GM21528 (cell line): ENCODE results near the gene ADGRV1.

Experiments
- ATAC-seq: cut with Tn5 transposase; IDR thresholded peaks from one replicate; pipeline ENCODE4 v1.9.1; 2021; ENCODE audit warnings: mild to moderate bottlenecking, moderate library complexity; ENCODE audit not compliant: unreplicated experiment, low FRiP score

ADGRV1 gene

DNA sequence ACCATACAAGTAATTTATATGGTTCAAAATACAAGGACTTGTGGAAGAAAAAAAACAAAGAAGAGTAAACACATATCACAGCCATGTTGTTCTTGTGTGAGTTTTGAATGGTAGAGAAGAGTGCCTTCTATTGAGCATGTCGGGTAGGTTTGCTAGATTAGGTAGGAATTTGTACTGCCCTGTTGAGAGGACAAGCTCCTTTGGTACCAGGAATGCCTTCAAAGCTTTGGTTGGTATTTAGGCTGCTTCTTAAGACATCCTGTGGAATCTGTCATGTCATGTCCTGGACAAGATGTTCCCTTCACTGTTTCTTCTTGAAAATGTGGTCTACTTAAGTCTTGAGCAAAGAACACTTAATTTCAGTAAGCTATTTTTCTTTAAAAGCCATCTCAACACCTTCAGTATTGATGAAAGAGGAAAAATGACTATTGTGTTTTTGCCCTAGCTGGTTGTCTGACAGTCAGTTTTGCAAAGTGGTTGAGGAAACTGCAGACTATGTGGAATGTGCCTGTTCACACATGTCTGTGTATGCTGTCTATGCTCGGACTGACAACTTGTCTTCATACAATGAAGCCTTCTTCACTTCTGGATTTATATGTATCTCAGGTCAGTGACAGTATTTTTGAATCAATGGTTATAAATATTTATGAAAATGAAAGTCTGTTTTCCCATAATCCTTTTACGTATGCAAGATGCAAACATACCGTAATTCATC lies 296.9 kb downstream of the ADGRV1 start:
- ATAC-seq: no peak

DNA sequence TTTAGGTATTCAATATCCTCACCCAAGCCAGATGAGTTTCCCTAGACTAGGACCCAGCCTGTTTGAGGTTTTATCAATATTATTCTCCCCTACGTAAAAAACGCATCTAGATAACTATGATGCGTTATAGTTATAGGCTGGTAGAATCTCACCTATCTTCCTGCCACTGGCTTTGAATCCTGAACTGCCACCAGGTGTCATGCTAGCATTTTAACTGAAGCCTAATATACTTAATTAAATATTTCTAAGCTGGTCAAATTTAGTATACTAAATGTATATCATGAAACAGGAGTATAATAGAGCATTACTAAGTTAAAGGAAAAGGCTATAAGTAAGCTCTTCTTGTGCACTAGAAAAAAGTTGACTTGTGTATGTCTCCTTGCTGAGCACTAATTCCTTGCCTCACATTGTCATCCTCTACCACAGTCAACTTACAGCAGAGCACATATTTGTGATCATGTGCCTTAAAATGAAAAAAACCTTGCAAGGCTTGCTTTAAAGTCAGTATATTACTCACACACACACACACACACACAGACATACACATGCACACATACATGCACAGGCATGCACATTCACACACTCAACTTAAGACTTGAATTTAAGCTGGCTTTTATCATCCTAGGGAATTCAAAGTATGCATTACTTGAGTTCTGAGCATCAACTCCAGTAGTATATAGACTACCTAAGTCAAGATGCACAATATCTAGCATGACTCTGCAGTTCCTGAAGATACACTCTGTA lies 303.4 kb downstream of the ADGRV1 start:
- no peak for ATAC-seq

DNA sequence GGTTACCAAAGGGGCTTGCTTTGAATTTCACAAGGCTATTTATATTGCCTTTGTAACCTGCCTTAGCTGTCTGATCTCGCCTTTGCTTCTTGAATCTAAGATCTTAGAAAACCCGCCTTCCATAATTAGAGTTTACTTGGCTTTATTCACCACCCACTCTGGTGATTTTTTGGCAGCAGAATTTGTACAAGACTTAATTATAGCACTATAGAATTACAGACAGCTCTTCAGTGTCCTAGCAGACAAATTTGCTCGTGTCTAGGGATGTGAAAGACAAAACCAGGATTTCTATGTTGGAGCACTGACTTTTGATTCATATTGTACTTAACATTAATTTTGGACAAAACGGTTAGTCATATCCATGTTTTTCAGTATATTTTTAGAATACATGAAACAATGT lies 306.6 kb downstream of the ADGRV1 start:
- no peak for ATAC-seq

DNA sequence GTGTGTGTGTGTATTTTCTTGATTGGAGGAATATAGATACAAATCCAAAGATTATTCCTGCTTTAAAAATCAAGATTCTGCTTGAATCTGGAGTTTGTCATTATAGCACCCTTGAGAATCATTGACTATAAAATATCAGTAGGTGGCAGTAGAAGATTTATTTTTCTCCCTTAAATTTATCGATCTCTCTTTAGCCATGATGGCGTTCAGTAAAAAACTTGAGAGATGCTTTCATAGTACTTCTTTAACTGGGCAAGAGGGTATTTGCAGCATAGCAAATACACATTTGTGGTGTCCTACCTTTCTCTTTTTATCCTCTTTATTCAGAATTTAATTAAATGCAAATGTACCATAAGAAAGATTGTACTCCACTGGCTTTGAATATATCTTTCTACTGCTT lies 307.7 kb downstream of the ADGRV1 start:
- no peak for ATAC-seq

DNA sequence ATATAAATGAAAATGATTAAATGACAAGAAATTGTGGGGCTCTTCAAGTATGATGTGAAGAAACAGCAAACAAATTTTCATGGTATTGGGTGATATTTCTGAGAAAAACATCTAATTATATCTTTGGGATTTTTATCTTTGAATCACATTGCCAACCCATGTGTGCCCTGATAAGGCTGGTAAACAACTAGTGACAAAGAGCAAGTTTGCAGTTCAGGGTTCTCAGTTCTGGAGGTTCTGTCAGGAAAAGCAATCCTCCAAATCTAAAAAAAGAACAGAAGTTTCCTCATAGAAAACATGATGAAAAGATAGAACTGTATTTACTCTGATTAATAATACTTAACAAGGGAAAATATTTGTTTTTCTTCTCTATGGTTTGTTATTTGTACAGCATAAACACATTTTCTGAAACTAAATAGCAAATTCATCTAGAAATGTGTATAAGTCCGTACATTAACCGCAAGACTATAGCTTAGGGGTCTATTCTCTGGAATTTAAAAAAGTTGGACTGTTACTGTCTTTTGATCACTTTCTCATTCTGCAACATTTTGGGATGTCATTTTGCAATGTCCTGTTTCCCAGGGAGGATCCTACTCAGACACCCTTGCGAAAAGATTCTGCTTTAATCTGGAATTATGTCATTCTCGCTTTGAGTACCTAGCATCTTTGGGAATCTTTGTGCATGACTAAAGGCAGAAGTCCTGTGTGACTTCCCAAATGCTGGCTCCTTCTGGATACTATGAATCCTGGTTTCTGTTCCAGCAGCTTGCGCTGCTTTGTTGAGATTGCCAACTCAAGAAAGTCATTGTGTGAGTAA lies 308.5 kb downstream of the ADGRV1 start:
- no peak for ATAC-seq

DNA sequence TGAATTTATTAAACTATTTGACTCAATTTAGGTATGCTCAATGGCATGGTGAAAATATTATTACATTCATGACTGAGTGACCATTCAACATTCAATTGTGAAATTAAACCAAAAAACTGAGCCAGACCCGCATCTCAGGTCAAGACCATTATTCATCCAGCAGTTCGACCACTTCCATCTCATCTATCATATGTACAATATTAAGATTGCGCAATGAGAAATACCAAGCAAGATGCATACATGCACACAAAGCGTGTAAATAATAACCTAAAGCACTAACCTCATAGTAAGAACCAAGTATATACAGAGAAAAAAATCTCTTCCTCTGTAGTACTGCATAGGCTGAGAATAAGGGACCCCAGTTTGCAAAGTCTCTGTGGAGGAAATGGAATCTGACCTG lies 310.2 kb downstream of the ADGRV1 start:
- ATAC-seq: no peak

DNA sequence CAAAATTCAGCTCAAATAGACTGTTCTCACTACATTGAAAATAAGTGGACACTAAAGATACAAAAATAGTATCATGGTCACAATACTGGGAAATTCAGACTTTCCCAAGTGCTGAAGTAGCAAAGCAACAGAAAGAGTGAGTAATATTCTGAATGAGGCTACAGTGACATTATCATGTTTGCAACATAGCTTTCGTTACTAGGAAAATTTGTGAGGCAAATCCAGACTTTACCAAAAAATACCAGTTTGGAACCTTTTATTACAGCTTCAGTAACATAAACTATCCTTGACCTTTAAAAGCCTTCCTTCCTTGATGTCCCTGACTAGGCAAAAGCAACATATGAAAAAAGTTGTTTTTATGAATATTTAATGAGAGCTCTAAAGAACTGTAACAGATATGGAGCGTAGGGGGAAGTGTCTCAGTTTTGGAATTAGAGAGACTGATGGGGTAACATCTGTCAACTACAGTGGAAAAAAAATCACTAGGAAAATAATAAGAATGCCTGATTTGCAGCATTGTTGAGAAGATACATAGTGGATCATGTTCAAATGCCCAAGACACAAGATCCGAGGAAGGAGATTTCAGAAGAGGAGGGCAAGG lies 312.9 kb downstream of the ADGRV1 start:
- no peak for ATAC-seq

DNA sequence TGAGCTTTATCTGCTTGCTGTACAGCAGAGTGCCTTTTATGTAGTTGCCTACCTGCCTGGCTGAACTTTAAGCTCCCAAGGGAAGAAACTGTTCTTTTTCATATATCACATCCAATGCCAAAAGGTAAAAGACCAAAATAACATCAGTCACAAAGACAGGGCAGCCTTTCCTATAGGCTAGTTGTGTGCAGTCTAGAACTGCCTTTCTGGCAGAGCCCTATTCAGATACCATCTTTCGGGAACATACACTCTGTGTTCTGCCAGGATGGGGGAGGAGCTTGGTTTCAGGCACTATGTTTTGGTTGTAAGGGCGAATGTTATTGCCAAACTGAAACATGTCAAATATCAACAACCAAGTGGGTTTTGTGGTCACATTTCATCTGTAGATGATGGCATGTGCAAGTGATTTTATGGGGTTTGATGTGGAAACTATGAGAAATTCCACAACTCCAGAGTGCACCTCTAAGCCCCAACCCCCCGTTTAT lies 314.5 kb downstream of the ADGRV1 start:
- no peak for ATAC-seq

DNA sequence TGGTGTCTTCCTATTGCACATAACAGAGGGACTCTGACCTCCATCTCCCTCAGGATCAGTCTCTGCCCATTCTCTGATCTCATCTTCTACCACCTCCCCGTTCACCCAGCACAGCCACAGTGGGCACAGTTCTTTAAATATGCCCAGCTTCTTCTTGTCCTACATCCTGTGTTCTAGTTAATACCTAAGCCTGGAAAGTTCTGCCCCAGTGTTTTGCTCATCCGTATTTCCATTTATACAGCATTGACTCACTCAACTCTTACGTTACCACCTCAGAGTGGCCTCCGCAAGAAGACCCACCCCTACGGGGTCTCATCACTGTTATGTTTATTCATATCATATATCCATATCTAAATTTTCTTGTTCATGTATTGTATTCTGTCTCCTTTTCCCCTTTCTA lies 315.5 kb downstream of the ADGRV1 start:
- ATAC-seq: no peak

DNA sequence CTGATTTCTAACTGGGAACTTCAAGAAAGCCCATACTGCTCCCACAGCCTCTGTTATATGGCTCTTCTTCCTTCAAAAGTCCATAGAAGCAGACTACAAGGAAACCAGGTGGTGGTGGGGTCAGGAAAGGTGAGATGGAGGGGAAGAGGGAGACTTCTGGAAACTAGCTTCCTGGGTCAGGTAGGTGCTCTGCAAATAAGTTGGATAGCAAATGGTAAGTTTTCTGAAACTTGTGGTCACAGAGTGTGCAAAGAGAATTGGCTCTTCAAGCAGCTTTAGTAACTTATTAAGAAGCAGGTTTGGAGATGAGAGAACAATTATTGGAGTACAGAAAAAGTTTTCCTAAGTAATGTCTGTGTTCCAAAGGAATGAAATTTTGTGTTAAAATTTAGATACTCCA lies 316.9 kb downstream of the ADGRV1 start:
- no peak for ATAC-seq

DNA sequence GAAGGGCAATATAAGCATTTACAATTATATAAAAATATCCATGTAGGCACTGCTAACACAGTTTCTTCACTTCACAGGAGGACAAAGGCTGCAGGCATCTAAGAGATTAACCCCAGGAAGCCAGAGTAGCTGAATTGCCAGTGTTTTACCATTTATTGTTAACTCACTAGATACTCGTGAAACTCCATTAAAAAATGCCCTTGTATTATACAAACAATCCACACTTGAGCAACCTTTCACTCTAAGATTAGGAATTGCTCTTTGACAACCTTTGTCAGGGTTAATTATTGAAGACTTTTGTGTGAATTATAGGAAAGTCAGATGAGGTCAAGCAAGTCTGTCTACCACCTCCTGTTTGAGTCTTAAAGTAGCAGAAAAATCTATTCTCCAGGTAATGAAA lies 317.8 kb downstream of the ADGRV1 start:
- ATAC-seq: no peak

DNA sequence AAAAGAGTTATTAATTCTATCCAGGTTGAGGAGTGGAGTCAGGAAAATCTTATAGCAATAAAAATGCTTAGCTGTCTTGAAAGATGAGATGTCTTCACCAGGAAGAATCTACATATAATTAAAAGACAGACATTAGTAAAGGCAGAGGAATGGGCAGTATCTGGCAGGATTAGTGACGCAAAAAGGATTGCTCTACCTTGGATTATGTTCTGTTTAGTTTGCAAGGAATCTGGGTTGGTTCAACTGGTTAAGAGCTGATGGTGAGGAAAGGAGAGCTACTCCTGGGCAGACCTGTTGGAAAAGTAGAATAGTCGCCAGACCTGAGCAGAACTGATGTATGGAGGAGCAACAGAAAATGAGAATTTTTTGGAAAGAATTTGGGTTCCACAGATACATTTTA lies 318.5 kb downstream of the ADGRV1 start:
- ATAC-seq: no peak

DNA sequence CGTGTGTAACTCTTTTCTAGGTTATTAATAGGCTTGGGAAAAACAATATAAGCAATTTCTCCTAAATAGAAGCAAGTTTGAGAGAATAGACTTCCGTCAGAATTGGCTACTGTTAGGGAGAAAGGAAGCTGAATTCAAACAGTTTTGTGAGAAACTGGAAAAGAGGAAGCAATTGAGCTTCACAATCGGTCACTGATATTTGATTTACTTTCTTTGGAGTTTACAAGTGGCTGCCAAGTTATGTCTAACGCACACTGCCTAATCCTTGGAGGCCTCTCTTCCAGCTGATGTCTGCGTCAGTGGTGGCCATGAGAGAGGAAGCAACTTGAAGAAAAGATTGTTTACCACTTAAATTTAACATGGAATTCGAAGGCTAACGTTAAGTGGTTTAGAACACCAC lies 319.5 kb downstream of the ADGRV1 start:
- no peak for ATAC-seq

DNA sequence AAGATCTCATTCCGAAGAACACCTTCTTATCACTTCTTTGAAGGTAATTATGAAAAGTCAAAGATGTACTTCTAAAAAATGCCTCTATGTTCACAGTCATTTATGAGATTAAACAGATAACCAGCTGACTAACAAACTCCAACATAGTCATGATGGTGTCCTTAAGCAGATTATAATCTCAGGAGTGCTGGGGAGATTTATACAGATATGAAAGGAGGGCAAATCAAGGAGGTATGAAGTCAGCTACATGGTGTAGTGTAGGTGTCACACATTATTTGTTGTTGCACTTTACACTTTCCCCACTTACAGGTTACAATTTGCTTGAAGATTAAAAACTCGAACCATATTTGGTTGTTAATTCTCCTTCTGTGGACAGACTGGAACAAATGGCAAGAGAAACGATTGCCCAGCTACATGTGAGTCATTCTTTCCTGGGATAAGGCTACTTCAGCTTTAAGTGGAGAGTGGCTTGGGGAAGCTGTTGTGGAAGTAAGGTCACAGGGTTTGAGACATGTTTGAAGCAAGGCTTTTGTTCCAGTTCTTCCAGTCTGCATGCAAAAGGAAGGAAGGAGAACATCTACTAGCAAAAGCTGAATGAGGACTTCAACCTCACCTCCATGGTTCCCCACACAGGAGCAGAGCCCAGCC lies 320.1 kb downstream of the ADGRV1 start:
- ATAC-seq: no peak

DNA sequence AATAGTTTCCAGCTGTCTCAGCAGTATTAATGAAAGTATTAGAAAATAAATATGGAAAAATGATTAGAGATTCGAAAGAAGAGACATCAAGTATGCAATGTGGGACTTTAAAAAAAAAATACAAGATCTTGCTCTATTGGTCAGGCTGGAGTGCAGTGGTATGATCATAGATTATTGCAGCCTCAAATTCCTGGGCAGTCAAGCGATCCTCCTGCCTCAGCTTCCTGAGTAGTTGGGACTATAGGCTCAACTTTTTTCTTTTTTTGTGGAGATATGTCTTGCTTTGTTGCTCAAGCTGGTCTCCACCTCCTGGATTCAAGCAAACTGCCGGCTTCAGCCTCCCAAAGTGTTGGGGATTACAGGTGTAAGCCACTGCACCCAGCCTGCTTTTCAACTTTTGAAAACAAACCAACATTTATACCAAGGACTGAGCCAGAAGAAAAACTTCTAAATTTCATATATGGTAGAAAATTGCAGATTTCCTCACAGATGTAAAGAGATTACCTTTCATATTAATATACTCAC lies 323.1 kb downstream of the ADGRV1 start:
- no peak for ATAC-seq

DNA sequence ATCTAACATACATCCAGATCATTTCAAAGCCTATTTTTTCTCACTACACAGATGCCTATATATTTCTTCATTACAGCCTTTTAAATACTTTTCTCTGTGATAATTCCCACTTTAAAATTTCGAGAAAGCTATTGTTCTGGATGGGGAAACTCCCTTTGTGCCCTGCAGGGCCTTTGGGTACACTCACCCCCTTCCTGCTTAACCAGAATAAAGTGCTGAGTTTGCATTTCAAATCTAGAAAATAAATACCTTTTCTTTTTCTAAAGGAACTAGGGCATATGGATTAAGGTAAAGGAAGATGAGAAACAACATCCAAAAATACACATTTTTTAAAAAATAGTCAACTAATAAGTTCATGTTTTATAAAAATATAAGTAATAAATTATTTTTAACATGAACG lies 323.9 kb downstream of the ADGRV1 start:
- ATAC-seq: no peak

DNA sequence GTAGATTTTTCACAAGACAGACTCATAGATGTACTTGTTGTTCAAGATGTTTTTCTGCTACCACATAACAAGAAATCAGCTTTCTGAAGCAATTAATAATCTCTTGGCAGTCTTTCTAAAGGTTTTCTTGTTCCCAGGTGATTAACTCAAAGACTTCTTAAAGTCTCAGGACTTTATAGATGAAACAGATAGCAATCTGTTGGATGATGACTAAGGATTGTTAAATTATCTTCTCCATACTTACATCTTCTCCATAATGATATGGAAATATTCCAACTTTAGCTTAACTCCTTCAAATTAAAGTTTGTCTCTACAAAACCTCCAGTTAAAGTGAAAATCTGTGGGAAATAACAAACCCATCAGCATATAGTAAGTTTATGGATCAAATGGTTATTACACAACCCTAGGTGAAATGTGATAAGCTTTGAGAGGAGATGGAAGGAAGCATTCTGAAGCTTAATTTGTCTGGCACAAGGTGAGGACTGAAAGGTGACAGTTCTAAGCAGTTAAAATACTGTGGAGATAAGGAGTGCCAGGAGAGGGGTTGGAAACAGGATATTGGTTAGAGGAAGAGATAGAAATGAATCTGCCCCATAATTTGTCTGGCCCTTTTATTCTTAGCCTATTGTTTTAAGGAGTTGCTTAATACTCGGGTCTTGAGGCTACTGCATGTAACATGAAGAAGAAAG lies 326.7 kb downstream of the ADGRV1 start:
- ATAC-seq: no peak

DNA sequence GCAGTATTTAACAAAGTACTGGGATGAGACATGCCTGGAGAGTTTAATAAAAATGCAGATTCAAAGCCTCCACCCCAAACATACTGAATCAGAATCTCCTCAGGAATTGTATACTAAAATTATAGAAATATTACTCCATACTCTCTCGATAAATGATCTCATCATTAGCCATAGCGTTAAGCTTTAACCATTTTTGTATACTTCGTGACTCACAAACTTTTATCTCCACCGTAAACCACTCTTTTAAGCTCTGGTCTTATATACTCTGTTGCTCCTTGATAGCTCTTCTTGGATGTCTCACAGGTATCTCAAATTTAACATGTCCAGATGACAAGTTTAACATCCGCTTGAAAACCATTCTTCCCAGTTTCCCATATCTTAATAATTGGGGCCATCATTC lies 327.8 kb downstream of the ADGRV1 start:
- no peak for ATAC-seq

DNA sequence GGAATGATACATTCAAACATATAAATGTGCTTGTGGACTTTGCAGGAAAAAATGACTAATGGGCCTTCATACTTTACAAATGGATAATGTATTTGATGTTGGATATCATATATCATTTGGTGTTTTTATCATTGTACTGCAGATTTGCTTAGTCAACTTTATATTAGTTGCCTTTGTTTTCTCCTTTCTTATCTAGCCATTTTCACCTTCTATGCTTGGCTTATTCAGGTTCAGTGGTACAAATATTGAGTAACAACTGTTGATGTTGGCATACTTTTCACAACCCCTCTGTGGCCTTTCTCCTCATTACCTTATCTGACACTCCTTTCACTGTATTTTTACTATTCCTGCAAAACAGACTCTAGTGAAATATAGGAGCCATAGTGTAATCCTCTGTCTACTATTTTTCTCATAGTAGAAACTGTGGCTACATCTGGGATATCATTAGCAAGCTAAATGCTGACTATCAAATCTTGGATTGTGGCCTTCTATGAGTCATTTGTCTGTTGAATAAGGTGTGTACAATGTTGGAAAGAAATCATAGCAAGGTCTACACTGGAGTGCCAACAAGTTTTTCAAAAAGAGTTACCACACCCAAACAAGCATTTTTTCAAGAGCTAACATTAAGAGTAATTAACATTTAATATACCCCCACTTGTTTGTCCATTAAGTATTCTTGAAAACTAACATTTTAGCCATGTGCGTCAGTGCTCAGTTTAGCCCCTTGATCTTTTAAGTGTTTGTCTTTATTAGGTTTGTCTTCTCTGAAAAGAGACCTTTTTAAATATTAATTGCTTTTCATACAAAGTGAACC lies 330.1 kb downstream of the ADGRV1 start:
- no peak for ATAC-seq
